Measurements from ENCODE around the gene EVC. TPM values are rescaled to one million over a fixed set of nuclear protein-coding genes. Genes with fewer than 3 reads are reported as not detected.

EVC gene
- total RNA-seq, 1 experiment from 2014 or later, result not detected

DNA sequence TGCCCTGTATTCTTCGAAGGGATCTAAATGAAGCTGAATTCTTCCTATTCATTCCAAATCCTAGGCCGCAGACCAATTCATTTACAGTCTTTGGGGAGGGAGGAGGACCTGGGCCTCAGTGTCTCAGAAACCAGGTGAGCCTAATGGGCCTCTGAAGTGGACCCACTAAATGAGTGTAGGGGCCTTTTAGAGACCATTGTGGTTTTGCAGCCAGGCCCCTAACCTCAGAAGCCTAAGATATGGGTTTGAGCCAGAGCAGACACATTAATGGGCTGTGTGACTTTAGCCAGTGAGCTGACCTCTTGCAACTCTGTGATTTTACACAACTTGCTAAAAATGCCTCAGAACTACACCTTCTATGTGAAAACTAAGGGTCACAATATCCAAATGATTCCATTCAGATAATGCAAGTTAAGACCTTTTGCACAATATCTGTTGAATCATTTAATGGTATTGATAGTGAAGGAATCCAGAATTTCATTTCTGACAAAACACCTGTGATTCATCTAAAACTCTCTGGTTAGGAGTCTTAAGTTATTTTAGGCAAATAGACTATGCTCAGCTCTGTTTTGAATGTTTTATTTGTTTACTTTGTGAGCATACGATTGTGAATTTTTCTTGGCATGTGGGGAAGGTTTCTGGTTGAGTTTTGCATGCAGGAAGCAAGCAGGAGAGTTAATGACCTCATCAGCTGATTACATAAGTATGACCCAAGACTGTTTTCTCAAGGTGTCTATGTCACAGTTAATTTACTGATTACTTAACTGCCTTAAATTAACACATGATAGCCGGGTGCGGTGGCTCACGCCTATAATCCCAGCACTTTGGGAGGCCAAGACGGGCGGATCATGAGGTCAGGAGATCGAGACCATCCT lies 75.0 kb downstream of the EVC start:
- DNase-seq (ENCODE audit: low spot score), result no peak

GRCh38 chr4:5787311-5787710 lies 76.3 kb downstream of the EVC start:
- DNase-seq (ENCODE audit: low spot score), result no peak

- no peak for DNase-seq (ENCODE audit: low spot score)
Measured at GRCh38 chr4:5788144-5788543, 77.1 kb downstream of the EVC start.

- no peak for DNase-seq (ENCODE audit: low spot score)
Measured at GRCh38 chr4:5789141-5789540, 78.1 kb downstream of the EVC start.

GRCh38 chr4:5790546-5790857 lies 79.5 kb downstream of the EVC start:
- no peak for DNase-seq (ENCODE audit: low spot score)

- DNase-seq (ENCODE audit: low spot score), result no peak
Measured at GRCh38 chr4:5791654-5792053, 80.7 kb downstream of the EVC start.

GRCh38 chr4:5793514-5793913 lies 82.5 kb downstream of the EVC start:
- no peak for DNase-seq (ENCODE audit: low spot score)

- no peak for DNase-seq (ENCODE audit: low spot score)
Measured at GRCh38 chr4:5795580-5795979, 84.6 kb downstream of the EVC start.

DNA sequence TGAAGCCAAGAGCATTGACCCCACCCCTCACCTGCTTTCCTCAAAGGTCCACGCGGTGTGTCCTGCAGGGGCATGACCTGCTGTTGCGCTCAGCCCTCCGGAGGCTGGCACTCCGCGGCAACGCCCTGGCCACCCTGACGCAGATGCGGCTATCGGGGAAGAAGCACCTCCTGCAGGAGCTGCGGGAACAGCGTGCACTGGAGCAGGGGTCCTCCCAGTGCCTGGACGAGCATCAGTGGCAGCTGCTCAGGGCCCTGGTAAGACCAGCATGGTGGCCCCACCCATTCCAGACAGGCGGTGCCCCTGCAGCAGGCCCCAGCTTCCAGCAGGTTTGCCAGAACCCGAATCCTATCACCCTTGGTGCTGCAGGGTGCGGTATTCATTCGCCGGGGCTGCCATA lies 86.0 kb downstream of the EVC start:
- DNase-seq (ENCODE audit: low spot score), result no peak

GRCh38 chr4:5797866-5798265 lies 86.9 kb downstream of the EVC start:
- no peak for DNase-seq (ENCODE audit: low spot score)

GRCh38 chr4:5798462-5798861 lies 87.5 kb downstream of the EVC start:
- DNase-seq (ENCODE audit: low spot score), result no peak

DNA sequence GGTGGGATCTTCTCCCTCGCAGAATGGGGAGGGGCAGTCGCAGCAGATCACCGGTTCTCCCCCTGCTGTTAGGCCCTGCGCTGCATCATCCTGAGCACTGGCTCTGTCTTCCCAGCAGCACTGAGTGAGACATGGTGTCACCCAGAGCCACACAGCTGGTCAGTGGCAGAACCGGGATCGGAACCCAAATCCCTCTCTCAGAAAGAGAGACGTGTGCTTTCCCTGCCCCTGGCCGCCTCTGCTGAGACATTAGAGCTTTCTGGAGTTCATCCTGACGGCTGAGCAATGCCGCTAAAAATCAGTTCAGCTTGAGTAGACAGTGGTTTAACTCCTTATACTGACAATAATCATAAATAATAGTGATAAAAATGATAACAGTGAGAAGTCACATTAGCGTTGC lies 87.9 kb downstream of the EVC start:
- DNase-seq (ENCODE audit: low spot score), result no peak

GRCh38 chr4:5799406-5799805 lies 88.4 kb downstream of the EVC start:
- no peak for DNase-seq (ENCODE audit: low spot score)

GRCh38 chr4:5800496-5800895 lies 89.5 kb downstream of the EVC start:
- DNase-seq (ENCODE audit: low spot score), result no peak

- no peak for DNase-seq (ENCODE audit: low spot score)
Measured at GRCh38 chr4:5801696-5802095, 90.7 kb downstream of the EVC start.

- no peak for DNase-seq (ENCODE audit: low spot score)
Measured at GRCh38 chr4:5802565-5802964, 91.6 kb downstream of the EVC start.

GRCh38 chr4:5804656-5805055 lies 93.7 kb downstream of the EVC start:
- no peak for DNase-seq (ENCODE audit: low spot score)

GRCh38 chr4:5805270-5805669 lies 94.3 kb downstream of the EVC start:
- DNase-seq (ENCODE audit: low spot score), result no peak

- no peak for DNase-seq (ENCODE audit: low spot score)
Measured at GRCh38 chr4:5808081-5808741, 97.2 kb downstream of the EVC start.

- no peak for DNase-seq (ENCODE audit: low spot score)
Measured at GRCh38 chr4:5809216-5809776, 98.3 kb downstream of the EVC start.

GRCh38 chr4:5810151-5810550 lies 99.2 kb downstream of the EVC start:
- DNase-seq (ENCODE audit: low spot score), result no peak

DNA sequence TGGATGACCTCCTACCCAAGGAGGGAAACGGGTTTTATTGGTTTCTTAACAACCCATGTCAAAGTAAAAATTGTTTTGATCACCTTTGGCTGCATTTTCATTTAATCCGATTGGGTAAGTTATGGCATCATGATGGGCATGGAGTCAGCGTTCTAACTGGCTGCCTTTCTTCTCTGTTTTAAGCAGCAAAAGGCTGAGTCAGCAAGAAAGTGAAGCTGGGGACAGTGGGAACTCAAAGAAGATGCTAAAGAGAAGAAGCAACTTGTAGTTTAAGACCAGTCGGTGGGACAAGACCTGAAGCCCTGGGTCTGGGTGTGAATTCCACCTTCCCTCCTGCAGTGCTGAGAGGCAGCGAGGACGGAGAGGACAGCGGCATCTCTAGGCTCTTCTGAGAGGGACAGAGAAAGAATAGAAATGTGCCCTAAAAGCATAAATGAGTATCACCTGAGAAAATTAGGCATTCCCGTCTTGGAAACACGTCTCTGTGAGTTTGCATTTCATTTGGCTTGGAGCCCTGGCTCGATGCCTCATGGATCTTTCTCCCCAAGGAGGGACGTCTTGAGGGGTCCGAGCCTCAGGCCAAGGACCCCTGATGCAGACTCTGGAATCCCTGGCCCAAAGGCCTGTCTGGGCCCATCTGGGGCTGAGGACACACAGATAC lies 99.9 kb downstream of the EVC start:
- DNase-seq (ENCODE audit: low spot score), result no peak
